Measurements from ENCODE around the gene SP6.
A peak's percentile ranks its signal among the peaks of the same experiment; 100 is the strongest.

The SP6 gene

GRCh38 chr17:47850692-47851573, at the start of gene SP6:
TSS of gene SP6 (minus strand) at chr17:47851163. CDS start at chr17:47848429, 2,734 bp downstream.
- peak; percentile 25 for DNase-seq (ENCODE audit: low read depth)

GRCh38 chr17:47899643-47900042, 48.7 kb upstream of the SP6 start:
- no peak for DNase-seq (ENCODE audit: low read depth)

GRCh38 chr17:47898241-47898640, 47.3 kb upstream of the SP6 start:
- DNase-seq (ENCODE audit: low read depth): no peak

GRCh38 chr17:47897561-47897960, 46.6 kb upstream of the SP6 start:
- DNase-seq (ENCODE audit: low read depth): no peak

GRCh38 chr17:47896672-47897490, 45.9 kb upstream of the SP6 start:
- DNase-seq (ENCODE audit: low read depth): no peak

GRCh38 chr17:47895856-47896671, 45.1 kb upstream of the SP6 start, which contains the start of gene SP2:
TSS of gene SP2 (plus strand) at chr17:47896236. CDS start at chr17:47896287, 51 bp downstream.
- peak; percentile 100 for DNase-seq (ENCODE audit: low read depth)

- no peak for DNase-seq (ENCODE audit: low read depth)
These were observed 44.4 kb upstream of the SP6 start for GRCh38 chr17:47895347-47895855.

- DNase-seq (ENCODE audit: low read depth): no peak
These were observed 43.8 kb upstream of the SP6 start for GRCh38 chr17:47894498-47895346.

GRCh38 chr17:47891545-47892088, 40.7 kb upstream of the SP6 start:
- DNase-seq (ENCODE audit: low read depth): no peak

GRCh38 chr17:47889734-47890529, 39.0 kb upstream of the SP6 start:
- DNase-seq (ENCODE audit: low read depth): no peak

- DNase-seq (ENCODE audit: low read depth): no peak
These were observed 37.3 kb upstream of the SP6 start for GRCh38 chr17:47888293-47888692.

- DNase-seq (ENCODE audit: low read depth): no peak
These were observed 34.2 kb upstream of the SP6 start for GRCh38 chr17:47884905-47885730.

GRCh38 chr17:47884427-47884740, 33.4 kb upstream of the SP6 start:
- DNase-seq (ENCODE audit: low read depth): no peak

- no peak for DNase-seq (ENCODE audit: low read depth)
These were observed 32.8 kb upstream of the SP6 start for GRCh38 chr17:47883589-47884426.

- no peak for DNase-seq (ENCODE audit: low read depth)
These were observed 32.0 kb upstream of the SP6 start for GRCh38 chr17:47882695-47883588.

GRCh38 chr17:47882247-47882646, 31.3 kb upstream of the SP6 start:
- no peak for DNase-seq (ENCODE audit: low read depth)

All from HS-5 (cell line).